ENCODE results near the gene SBNO2.

SBNO2 gene

GRCh38 chr19:1111641-1112267 is 62.3 kb downstream of the SBNO2 start:
- 0 out of 2 replicates have a peak, but pooled peaks cover 4% of the 10 kb centered on the region for H3K79me2 ChIP-seq (ENCODE audit: low read length)
- H3K4me2 ChIP-seq (ENCODE audit: low read depth, low read length), result no peak overlapping the region
- no peak overlapping the region for H3K9ac ChIP-seq (ENCODE audit: low read length)
- no peaks in the 10 kb centered on the region for H3K9me2 ChIP-seq (replicated peaks; ENCODE audit: insufficient read depth, low read length)
- no peak overlapping the region for H3K4me3 ChIP-seq (ENCODE audit: low read length)
- H3K9me3 ChIP-seq (replicated peaks; ENCODE audit: insufficient read depth, low read length), result no peaks in the 10 kb centered on the region
- H3K4me1 ChIP-seq (ENCODE audit: low read length), result no peaks in the 10 kb centered on the region
- H3K27ac ChIP-seq (ENCODE audit: low read length), result no peak overlapping the region
- no peak for DNase-seq
- 0 out of 2 replicates have a peak, but pooled peaks cover 3% of the 10 kb centered on the region for H3F3A ChIP-seq (ENCODE audit: insufficient read depth, low read length)
- no peaks in the 10 kb centered on the region for H4K20me1 ChIP-seq (ENCODE audit: insufficient read depth, low read length)
- H2AFZ ChIP-seq (ENCODE audit: low read length), result no peak overlapping the region
- no peaks in the 10 kb centered on the region for H3K27me3 ChIP-seq (replicated peaks; ENCODE audit: insufficient read depth, low read length)
- H3K36me3 ChIP-seq (replicated peaks; ENCODE audit: insufficient read depth, low read length), result no peaks in the 10 kb centered on the region
- TF ChIP-seq EZH2phosphoT487 (IDR thresholded peaks at IDR 0.05; ENCODE audit: low read length) (no peak), CTCF (IDR thresholded peaks at IDR 0.05; ENCODE audit: low read length) (no peak), EZH2 (optimal IDR thresholded peaks at IDR 0.05; ENCODE audit: low read depth, low read length) (no peak)

- H3K27me3 ChIP-seq (replicated peaks; ENCODE audit: insufficient read depth, low read length), result no peaks in the 10 kb centered on the region
- H4K20me1 ChIP-seq (ENCODE audit: insufficient read depth, low read length), result no peaks in the 10 kb centered on the region
- peaks cover 9% of the 10 kb centered on the region; the same call in 1 of the 2 replicates for H3K79me2 ChIP-seq (ENCODE audit: low read length)
- H3K9me3 ChIP-seq (replicated peaks; ENCODE audit: insufficient read depth, low read length), result no peaks in the 10 kb centered on the region
- 0 out of 2 replicates have a peak, but pooled peaks cover 3% of the 10 kb centered on the region for H3F3A ChIP-seq (ENCODE audit: insufficient read depth, low read length)
- no peak for DNase-seq
- no peaks in the 10 kb centered on the region for H3K9me2 ChIP-seq (replicated peaks; ENCODE audit: insufficient read depth, low read length)
- H3K9ac ChIP-seq (ENCODE audit: low read length), result no peak overlapping the region
- no peak overlapping the region for H2AFZ ChIP-seq (ENCODE audit: low read length)
- no peak overlapping the region for H3K27ac ChIP-seq (ENCODE audit: low read length)
- no peak overlapping the region for H3K4me2 ChIP-seq (ENCODE audit: low read depth, low read length)
- H3K4me1 ChIP-seq (ENCODE audit: low read length), result no peaks in the 10 kb centered on the region
- TF ChIP-seq EZH2 (optimal IDR thresholded peaks at IDR 0.05; ENCODE audit: low read depth, low read length) (no peak), EZH2phosphoT487 (IDR thresholded peaks at IDR 0.05; ENCODE audit: low read length) (no peak), CTCF (IDR thresholded peaks at IDR 0.05; ENCODE audit: low read length) (no peak)
- no peak overlapping the region for H3K4me3 ChIP-seq (ENCODE audit: low read length)
- no peaks in the 10 kb centered on the region for H3K36me3 ChIP-seq (replicated peaks; ENCODE audit: insufficient read depth, low read length)
Measured at GRCh38 chr19:1110809-1111640, 63.0 kb downstream of the SBNO2 start.

- Histone ChIP-seq H3K4me3 (ENCODE audit: low read length) (no peak overlapping the region), H3K79me2 (ENCODE audit: low read length) (peaks cover 19% of the 10 kb centered on the region), H3K36me3 (replicated peaks; ENCODE audit: insufficient read depth, low read length) (no peaks in the 10 kb centered on the region), H3K9me3 (replicated peaks; ENCODE audit: insufficient read depth, low read length) (no peaks in the 10 kb centered on the region), H3K27ac (ENCODE audit: low read length) (no peak overlapping the region), H3F3A (ENCODE audit: insufficient read depth, low read length) (0 out of 2 replicates have a peak, but pooled peaks cover 3% of the 10 kb centered on the region), H3K4me1 (ENCODE audit: low read length) (no peaks in the 10 kb centered on the region), H4K20me1 (ENCODE audit: insufficient read depth, low read length) (no peaks in the 10 kb centered on the region), H3K4me2 (ENCODE audit: low read depth, low read length) (no peak overlapping the region), H3K9ac (ENCODE audit: low read length) (no peak overlapping the region), H3K27me3 (replicated peaks; ENCODE audit: insufficient read depth, low read length) (no peaks in the 10 kb centered on the region), H3K9me2 (replicated peaks; ENCODE audit: insufficient read depth, low read length) (no peaks in the 10 kb centered on the region), H2AFZ (ENCODE audit: low read length) (no peak overlapping the region)
- DNase-seq, result no peak
- no peak for TF ChIP-seq CTCF (IDR thresholded peaks at IDR 0.05; ENCODE audit: low read length)
- TF ChIP-seq EZH2phosphoT487 (IDR thresholded peaks at IDR 0.05; ENCODE audit: low read length), result no peak
Measured at GRCh38 chr19:1109697-1110671, 64.1 kb downstream of the SBNO2 start.
